Measurements from ENCODE around the gene SPTLC3.

The SPTLC3 gene

DNA sequence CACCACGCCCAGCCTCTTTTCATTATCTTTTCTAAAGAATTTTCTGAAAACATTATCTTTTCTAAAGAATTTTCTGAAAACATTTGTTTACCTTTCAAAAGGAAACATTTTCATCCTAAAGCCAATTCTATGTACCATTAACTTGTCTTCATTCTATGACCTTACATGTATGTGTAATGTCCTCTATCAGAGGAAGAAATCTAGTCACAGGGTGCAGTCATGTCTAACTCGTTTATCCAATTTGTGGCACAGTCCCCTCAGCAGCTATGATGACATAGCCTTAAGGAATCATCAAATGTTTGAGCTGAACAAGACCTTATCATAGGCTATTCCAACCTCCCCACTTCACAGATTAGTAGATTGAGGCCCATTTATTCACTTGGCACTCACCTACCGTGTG, 21.5 kb upstream of the SPTLC3 start:
- DNase-seq = no peak

DNA sequence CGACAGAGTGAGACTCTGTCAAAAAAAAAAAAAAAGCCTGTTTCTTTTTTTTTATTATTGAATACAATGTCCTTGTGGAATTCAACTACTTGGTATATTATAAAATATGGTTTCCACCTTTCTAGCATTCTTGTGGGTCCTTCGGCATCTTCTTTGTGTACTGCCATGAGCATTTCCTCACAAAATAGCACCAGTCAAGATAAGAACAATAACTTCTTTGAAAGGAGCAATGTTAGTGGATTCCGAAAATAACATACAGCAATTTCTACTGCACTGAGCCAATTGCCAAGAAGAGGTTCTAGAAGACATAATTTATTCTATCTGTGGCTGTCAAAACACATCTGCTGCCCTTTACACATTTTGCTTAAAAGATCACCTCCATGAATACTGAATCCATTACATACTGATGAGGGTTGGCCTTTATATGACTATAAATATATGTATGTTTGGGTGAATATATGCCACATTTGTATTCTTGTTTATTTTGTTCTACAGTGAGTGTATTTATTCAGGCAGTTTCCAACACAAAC, 19.1 kb upstream of the SPTLC3 start:
- no peak for DNase-seq

DNA sequence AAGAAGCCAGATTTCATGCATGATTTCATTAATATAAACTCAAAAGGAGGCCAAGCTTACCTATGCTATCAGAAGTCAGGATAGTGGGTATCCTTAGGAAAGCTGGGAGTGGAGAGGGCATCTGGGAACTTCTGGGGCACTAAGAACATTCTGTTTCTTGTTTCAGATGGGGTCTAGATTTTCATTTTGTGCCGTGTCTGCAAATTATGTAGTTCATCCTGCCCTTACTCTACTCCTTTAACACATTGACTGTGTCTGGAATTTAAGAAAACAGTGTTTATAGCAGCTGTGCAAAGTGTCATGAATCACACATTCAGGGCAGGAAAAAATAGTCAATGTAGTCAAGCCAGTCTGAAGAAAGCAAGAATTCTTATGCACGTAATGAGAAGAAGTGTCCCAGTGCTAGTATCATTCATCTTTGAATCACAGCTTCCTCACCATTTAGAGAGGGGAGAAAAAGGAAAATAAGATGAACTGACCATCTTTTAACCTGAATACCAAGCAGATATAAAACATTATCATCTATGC, 11.6 kb upstream of the SPTLC3 start:
- DNase-seq = no peak

DNA sequence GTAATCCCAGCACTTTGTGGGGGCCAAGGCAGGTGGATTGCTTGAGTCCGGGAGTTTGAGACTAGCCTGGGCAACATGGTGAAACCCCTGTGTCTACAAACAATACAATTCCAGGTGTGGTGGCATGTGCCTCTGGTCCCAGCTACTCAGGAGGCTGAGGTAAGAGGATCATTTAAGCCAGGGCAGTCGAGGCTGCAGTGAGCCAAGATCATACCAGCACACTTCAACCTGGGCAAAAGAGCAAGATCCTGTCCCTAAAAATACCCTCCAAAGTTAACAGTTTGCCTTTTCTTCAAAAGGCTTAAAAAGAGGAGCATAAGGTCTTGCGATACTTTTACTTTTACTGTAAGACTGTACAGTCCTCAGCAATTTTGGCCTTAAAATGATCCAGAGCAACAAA, 10.7 kb upstream of the SPTLC3 start:
- DNase-seq = no peak

DNA sequence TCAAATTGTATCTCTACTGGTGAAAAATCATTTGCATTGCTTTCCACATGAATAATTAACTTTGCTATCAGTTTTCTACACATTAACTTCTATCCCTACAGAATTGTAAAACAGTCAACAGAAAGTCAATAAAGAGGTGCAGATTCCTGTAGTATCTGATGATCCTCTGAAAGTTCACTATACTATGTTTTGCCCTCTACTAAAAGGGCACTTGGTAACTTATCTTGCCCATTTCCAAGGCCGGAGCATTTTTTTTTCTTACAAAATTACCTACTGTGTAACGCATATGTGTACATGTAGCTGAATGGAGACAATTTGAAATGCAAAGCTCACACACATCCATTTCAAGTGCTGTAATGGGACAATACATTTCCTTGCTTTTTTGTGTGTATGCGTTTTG, 9.6 kb upstream of the SPTLC3 start:
- DNase-seq = no peak

DNA sequence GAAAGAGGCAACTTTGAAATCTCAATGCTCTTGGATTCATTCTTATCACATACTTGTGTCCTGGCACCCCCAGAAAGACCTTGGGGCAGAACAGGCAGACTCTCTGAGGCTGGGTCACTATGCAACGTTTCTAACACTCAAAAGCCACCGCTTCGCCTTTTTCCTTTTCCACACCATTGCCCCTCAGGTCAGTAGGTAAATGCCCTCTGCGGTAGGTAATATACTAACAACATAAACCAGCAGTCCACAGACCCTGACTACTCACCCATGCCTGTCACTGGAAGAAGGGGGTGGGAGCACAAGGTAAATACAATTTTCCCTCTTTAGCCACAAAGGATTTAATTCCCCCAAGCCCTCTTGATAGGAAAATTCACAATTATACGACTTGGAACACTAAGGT, 6.5 kb upstream of the SPTLC3 start:
- no peak for DNase-seq

DNA sequence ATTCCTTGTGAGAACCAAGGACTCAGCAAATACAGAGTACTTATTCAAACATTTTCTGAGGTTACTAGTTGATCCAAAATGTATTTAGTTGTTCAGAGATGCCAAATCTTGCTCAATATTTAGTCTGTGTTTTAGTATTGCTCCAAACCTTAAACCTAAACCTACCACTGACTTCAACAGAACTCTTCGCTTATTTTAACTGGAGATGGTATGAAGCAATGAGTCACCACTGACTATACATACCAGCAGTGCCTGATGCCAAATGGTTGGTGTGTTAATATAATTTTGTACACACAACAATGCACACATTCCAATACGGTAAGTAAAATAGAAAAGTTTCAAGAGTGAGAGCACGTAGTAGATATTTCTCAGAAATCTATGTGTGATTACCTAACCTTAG, 1.9 kb upstream of the SPTLC3 start:
- DNase-seq = no peak

DNA sequence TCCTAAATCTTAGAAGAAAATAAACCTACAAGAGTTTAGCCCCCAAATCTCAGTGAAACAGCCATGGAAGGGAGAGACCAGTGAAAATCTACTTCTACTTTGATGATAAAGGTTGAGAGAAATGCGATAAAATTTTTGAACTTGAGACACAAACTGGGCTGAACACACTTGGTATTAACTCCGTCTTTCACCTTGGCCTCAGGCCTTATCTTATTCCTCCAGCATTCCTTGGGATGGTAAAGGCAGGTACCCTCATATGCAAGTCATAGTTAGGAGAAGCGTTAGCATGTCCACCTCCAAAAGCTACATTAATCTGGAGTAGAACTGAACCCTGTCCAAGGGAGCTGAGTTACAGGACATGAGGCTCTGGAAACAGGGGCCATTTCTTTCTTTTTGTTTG, 1.2 kb upstream of the SPTLC3 start:
- DNase-seq = no peak

DNA sequence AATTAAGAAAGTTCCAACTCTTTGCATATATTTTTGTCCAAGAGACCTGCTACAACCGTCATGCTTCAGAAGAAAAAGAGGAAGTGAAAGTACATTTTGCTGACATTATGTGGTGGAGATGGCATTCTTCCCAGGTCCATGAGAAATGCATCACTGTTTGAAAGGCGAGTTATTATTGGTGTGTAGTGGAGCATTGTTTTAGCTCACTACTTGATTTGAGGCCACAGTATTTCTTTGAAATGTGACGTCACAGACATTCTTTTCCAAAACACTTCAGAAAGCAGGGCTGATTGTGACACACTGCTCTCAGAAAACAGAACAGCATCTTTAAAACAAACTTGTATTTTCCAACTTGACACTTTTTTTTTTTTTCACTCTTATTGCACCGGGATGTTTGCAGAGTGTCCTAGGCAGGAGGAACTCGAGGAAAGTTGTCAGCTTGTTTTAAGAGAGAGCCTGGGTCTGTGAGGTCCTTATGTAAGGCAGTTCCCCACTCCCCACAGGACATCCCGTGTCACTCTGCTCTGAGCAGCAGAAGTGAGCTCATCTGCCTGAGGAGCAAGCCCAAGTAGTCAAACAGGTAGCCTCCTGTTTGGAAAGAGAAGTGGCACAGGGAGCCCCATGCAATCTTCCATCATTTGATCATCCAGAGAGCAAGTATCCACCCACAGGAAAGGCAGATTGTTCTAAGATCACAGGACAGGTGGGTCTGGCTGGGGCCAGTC, 1.1 kb downstream of the SPTLC3 start:
- DNase-seq = no peak

DNA sequence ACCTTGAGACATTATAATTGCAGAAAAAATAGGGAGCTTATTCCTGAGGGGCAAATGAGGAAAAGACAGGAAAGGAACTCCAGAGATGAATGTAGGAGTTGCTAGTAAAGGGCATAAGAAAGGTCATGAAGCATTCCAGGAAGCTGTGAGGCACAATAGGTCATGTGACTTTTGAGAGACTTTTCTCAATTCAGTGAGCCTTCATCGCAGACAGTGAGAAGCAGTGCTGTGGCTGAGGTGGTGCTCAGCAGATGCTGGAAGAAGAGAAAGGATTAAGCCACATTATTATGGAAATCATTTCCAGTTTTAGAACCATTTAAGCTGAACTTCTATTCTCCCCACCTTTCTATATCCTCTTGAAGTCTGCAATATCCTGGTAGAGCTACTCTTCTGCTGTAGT, 4.1 kb downstream of the SPTLC3 start:
- no peak for DNase-seq

DNA sequence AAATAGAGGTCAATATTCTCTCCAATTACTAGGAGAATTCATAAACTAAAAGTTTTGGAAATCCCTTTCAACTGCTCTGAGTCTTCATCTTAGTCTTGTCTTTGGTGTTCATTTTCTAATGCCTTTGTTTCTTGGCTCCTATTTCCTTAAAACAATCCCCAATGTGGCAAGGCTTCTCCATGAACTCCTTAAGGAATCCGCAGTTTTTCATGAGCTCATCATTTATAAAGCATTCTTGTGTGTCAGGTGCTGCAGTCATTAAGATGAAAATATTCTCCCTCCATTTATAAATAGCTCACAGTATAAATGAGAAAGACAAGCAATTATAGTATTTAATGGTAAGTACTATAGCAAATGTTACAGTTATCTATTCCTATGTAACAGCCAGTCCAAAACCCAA, 4.6 kb downstream of the SPTLC3 start:
- DNase-seq = no peak

DNA sequence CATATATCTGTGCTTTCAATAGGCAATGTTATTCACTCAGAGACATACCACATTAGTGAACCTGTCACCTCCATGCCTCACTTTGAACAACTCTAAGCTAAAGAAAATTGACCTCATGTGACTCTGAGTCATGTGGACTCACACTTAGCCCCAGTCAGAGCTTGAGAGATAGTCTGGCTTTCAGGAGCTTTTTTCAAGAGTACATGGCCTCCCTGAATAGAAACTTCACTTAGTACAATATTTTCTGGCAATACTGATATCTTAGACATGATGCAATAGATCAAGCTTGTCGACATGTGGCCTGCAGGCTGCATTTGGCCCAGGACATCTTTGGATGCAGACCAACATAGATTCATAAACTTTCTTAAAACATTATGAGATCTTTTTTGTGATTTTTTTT, 8.5 kb downstream of the SPTLC3 start:
- no peak for DNase-seq

DNA sequence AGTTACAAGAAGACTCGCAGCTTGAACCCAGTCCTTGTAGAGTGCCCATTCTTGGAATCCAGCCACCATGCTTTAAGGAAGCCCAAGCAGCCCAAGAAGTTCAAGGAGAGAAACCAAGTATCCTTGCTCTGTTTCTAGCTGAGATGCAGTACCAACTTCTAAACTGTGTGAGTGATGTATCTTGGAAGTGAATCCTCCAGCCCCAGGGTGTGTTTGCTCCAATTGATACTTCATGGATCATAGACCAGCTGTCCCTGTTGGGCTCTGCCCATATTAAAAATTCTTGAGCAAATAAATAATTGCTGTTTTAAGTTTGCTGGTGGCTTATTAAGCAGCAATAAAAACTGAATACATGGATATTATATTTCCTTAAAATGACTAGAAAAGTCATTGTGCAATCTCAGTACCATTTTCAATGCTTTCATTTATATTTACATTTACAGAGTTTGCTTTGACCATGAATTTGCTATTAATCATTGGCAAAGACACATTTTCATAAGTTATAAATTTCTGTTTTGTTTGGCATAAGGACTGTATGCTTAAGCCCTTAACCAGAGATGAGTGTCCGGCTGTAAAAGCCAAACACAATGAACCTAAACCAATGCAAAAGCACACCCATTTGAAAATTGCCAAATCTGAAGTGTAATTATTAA, 9.2 kb downstream of the SPTLC3 start:
- no peak for DNase-seq

DNA sequence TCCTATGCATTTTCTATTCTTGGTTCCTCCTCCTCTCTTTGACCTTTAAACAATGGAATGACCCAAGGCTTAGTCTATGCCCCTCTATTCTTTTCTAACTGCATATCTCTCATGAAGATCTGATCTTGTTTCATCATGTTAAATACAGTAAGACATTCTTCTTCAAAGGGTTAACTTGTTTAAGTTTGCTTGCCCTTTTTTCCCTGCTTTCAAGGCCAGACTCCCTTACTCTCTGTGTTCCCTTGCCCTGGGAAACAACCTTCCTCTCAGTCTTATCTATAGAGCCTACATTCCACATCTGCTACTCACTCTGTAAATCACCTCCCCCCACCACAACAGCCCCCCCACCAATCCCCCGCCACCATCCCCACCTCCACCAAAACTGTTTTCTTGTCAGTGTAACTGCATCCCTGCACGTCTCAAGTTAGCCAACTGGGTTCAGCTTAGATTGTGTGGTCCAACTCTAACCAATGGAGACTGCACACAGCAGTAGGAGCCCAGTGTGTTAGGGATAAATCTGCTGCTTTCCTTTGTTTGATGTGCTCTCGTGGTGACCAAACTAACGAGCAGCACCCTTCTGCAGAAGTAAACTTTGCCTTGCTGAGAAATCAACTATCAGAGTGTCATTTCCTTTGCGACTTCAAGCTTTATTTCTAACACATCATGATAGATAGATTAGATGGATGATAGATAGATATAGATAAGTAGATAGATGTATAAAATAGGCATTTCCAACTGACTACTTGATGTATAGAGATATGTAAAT, 12.6 kb downstream of the SPTLC3 start:
- DNase-seq = no peak

DNA sequence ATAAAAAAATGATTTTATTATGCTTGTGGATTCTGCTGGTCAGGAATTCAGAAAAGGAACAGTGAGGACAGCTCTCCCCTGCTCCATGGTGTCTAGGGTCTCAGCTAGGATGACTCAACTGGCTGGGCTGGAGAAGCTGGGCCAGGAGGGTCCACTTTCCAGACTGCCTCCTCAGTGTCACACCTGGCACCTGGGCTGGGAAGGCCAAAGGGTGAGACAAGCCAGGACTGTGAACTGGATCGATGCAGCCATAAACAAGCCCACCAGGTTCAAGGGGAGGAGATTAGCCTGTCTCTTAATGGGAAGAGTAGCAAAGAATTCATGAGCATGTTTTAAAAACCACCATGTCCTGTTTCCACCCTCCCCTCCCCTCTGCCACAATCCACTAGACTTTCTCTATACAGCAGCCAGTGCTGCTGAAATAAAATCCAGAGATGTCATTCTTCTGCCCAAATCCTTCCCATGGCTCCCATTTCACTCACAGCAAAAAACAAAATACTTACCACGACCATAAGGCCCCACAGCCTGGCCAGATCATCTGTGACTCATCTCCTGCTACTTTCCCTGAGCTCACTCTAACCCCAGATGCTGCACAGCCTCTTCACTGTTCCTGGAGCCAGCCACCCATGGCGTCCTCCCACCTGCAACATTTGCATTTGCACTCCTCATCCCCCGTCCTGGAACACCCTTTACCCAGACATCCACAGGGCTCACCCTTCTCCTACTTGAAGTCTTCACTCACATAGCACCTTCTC, 13.8 kb downstream of the SPTLC3 start:
- DNase-seq = no peak

DNA sequence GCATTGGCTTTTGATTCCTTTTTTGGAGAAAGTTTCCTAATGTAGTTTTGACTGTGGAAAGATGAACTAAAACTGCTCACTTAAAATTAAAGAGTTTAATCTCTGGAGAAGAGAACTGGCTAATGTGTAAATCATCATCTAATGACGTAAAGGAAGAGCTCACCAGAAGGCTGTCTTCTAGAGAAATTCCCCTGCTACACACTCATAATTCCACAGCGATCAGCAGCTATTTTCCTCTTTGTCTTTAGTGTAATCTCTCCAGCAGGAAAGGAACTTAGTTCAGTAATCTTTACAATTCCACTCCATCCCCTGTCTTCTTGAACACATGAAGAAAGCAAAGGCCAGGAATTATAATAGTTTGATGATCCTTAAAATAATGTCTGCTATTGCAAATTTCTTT, 15.8 kb downstream of the SPTLC3 start:
- DNase-seq = no peak

DNA sequence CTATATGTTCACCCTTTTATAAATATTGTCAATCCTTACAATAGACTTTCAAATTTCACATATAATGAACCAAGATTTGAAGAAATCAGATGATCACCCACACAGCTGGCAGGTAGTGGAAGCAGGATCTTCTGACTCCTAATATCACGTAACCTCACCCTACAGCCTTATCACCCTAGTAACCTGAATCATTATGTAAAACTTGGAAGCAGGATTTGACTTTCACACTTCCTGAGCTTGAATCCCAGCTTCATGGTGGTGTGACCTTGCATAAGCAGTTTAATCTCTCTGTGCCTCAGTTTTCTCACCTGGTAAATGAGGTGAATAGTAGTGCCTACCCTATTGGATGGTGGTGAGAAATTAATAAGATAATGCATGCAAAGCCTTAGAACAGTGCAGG, 16.4 kb downstream of the SPTLC3 start:
- DNase-seq = no peak

DNA sequence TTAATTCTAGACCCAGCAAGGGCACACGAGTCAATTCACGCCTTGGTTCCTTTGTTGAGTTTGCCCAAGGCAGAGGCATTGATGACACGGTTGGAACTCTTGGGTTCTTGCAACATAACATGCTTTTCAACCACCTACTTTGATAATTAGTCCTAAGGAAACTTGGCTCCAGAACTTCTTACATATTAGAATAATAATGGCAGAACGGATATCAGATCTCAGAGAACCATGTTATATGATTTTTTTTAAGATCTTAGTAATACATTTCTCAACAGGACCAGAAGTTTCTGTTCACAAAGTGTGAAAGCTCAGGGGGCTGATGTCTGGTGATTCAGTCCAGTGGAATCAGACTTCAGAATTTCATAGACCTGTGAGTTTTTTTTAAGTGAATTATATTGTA, 19.2 kb downstream of the SPTLC3 start:
- DNase-seq = no peak

DNA sequence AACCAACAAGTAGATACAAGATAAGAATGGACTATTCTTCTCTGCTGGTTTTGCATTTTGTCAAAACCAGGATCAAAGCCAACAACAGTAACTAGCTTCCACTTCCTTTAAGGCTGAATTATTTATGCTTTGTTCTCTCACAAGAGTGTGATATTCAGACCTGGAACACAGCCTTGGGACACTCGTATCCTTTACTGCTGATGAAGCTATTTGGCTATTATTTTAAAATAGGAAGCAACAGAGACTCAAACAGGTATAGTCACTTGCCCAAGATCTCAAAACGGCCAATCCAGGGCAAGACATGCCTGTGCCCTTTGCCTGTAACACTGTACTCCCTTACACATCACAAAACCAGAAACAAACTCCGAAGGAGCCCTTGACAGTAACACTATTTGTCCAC, 19.9 kb downstream of the SPTLC3 start:
- DNase-seq = no peak

DNA sequence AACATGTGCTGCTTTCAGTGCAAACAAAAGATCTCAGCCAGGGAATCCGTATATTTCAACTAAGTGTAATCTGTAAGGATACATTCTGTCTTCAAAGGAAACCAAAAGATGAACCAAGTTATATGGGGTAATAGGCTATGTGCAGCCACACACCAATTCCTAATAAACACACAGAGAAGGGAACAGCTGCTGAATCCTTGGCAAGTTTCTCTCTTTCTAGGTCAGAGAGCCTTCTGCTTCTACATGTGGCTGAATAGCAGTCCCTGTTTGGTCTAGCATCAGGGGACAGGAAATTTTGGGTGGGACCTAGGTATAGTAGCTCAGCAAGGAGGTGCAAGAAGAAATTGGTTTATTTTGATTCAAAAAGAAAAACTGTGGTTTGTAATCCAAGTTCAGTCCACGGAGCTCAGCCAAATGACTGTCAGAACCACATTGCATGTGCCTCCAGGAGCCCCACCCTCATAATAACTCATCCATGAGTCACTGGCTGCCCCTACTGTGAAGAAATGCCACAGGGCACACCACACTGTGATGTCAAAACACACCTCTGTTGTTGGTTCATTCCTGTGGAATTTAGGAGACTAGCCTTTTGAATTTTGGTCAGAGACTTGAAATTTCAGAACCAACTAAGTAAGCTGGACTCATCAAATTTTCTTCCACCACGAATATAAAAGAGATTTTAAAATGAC, 21.1 kb downstream of the SPTLC3 start:
- DNase-seq = no peak

DNA sequence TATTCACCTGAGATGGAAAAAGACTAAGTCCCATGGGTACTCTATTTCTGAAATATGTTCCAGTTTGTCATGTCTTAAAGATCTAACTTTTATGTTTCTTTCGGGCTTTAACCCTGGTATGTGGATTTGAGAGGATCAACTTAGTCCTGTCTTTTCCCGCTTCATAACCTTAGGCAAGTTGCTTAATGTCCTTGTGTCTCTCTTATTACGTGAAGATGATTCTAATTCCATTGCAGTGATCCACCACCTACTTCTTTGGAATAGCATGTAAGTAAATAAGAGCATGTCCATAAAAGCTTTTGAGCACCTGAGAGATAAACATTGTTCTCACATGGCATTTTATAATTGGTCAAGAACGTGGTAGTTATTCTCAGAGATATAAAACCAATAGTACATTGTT, 23.0 kb downstream of the SPTLC3 start:
- DNase-seq = no peak

DNA sequence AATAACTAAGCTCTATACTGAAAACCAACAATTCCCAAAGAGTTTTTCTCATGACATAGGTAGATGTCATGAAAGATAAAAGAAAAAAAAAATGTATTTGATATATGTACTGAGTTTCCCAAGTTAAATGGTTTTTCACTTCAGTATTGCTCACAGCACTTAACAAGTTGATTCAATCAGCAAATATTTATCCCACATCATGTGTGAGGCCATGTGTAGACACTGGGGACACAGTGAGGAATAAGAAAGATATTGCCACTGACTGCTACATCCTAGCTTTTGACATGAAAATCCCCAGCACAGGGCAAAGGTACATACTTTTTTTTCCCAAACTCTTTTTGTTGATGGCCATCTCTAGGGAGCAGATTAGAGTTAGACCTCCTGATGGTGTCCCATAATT, 25.3 kb downstream of the SPTLC3 start:
- no peak for DNase-seq

Data from NCI-H187 treated with DMSO at 0.1 percent for 48 hours (cell line).